Measurements from ENCODE around the gene AUTS2. TPM values are rescaled to one million over a fixed set of nuclear protein-coding genes. Genes with fewer than 3 reads are reported as not detected.

The AUTS2 gene
- total and polyA plus RNA-seq, 2 of the 8 experiments (the other 6 are each of a cell fraction or from before 2014, with no cell fraction given) = 25.9 to 101 TPM

DNA sequence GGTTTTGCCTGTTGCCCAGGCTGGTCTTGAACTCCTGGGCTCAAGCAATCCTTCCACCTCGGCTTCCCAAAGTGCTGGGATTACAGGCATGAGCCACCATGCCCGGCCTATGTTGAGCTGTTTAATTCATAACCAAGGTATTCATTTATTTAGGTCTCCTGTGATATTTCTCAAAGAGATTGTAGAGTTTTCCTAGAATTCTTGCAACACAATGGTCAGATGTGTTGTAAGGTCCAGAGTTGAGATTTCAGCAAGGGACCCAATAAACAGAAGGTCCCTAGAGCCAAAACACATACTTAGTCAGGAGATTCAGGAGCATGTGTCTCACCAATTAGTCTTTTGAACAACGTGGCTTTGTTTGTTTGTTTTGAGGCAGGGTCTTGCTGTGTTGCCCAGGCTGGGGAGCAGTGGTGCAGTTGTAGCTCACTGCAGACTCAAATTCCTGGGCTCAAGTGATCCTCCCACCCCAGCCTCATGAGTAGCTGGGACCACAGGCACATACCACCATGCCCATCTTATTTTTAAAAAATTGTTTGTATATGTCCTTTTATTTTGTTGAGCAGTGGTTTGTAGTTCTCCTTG, 1212.4 kb downstream of the AUTS2 start:
- Histone ChIP-seq H3K27ac (ENCODE audit: low read depth, low read length) (no peak overlapping the region), H3K79me2 (ENCODE audit: control insufficient read depth in 1 of 2, insufficient read depth in 2 of 2, low read length in 2 of 2) (no peaks in the 10 kb centered on the region), H2BK12ac (ENCODE audit: low read depth, low read length) (no peak overlapping the region), H3K18ac (ENCODE audit: extremely low read depth, low read length) (no peak overlapping the region), H2BK5ac (ENCODE audit: low read depth, low read length) (no peak overlapping the region), H3K36me3 (ENCODE audit: control insufficient read depth in 2 of 4, insufficient read depth in 4 of 4, low read length in 3 of 4) (no peaks in the 10 kb centered on the region), H3K14ac (ENCODE audit: insufficient read length) (no peak overlapping the region), H3K4ac (replicated peaks; ENCODE audit: insufficient read length, low read depth, low read length) (no peak overlapping the region), H2AFZ (ENCODE audit: low read length) (no peak overlapping the region), H2BK120ac (replicated peaks; ENCODE audit: low read depth, low read length) (no peak overlapping the region), H3K23me2 (ENCODE audit: low read depth, low read length) (no peaks in the 10 kb centered on the region), H4K91ac (replicated peaks; ENCODE audit: insufficient read length, low read length) (no peak overlapping the region), H2AK5ac (ENCODE audit: low read depth, low read length) (no peak overlapping the region), H2BK20ac (ENCODE audit: low read length) (no peak overlapping the region), H3K4me3 (ENCODE audit: extremely low read depth in 1 of 4, insufficient read depth in 2 of 4, low read depth in 3 of 4, low read length in 4 of 4) (no peak overlapping the region), H4K20me1 (replicated peaks in 1 of 2; ENCODE audit: control insufficient read depth in 1 of 2, insufficient read depth in 2 of 2, low read length in 2 of 2) (no peaks in the 10 kb centered on the region), H3K23ac (ENCODE audit: insufficient read length) (no peak overlapping the region), H3K9me3 (ENCODE audit: insufficient read depth in 2 of 2, low read depth in 1 of 2, low read length in 1 of 2) (no peaks in the 10 kb centered on the region), H3K4me1 (replicated peaks in 1 of 4; ENCODE audit: control insufficient read depth in 3 of 4, insufficient read depth in 4 of 4, low read length in 3 of 4) (no peaks in the 10 kb centered on the region), H2BK15ac (ENCODE audit: low read length) (no peak overlapping the region), H3K4me2 (ENCODE audit: insufficient read depth in 1 of 2, low read depth in 2 of 2, low read length in 2 of 2) (no peak overlapping the region), H3K27me3 (replicated peaks in 1 of 4; ENCODE audit: control insufficient read depth in 3 of 4, extremely low read depth in 1 of 4, insufficient read depth in 3 of 4, low read length in 3 of 4) (no peaks in the 10 kb centered on the region), H3K79me1 (ENCODE audit: low read depth, low read length) (no peaks in the 10 kb centered on the region; the same call in 1 of the 2 replicates), H4K8ac (ENCODE audit: extremely low read depth, insufficient read depth, low read length) (no peak overlapping the region), H4K5ac (ENCODE audit: insufficient read length, low read depth, low read length) (no peak overlapping the region), H3K9ac (replicated peaks in 1 of 4; ENCODE audit: extremely low read depth in 1 of 4, low read depth in 3 of 4, low read length in 3 of 4) (no peak overlapping the region), H3K56ac (replicated peaks; ENCODE audit: insufficient read length, low read depth, low read length) (no peak overlapping the region)
- no peak for FAIRE-seq
- CTCF ChIA-PET (ENCODE audit: partially characterized antibody) = interaction anchor here (0.6 to 2.0 kb wide), 2 partner anchors 726 to 925 kb away, joined by 4 to 8 read pairs; no protein-coding TSS in a partner anchor
- POLR2A ChIA-PET (ENCODE audit: partially characterized antibody) = no interaction called here
- TF ChIP-seq SUZ12 (IDR thresholded peaks at IDR 0.05; ENCODE audit: low read length) (no peak), NRF1 (IDR thresholded peaks at IDR 0.05; ENCODE audit: low read depth, low read length) (no peak), PHF8 (conservative IDR thresholded peaks at IDR 0.05; ENCODE audit: low read depth, low read length) (no peak), TBP (IDR thresholded peaks at IDR 0.05; ENCODE audit: low read depth, low read length) (no peak)
- TF ChIP-seq, protein P1, sequence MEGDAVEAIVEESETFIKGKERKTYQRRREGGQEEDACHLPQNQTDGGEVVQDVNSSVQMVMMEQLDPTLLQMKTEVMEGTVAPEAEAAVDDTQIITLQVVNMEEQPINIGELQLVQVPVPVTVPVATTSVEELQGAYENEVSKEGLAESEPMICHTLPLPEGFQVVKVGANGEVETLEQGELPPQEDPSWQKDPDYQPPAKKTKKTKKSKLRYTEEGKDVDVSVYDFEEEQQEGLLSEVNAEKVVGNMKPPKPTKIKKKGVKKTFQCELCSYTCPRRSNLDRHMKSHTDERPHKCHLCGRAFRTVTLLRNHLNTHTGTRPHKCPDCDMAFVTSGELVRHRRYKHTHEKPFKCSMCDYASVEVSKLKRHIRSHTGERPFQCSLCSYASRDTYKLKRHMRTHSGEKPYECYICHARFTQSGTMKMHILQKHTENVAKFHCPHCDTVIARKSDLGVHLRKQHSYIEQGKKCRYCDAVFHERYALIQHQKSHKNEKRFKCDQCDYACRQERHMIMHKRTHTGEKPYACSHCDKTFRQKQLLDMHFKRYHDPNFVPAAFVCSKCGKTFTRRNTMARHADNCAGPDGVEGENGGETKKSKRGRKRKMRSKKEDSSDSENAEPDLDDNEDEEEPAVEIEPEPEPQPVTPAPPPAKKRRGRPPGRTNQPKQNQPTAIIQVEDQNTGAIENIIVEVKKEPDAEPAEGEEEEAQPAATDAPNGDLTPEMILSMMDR (IDR thresholded peaks at IDR 0.05; ENCODE audit: control extremely low read depth in 1 of 3, insufficient read depth in 1 of 3, low read depth in 1 of 3, low read length in 3 of 3) = no peak
- WGBS, 2 experiments (ENCODE audit: extremely low coverage in 1 of 2, insufficient coverage in 1 of 2, insufficient read length in 1 of 2, insufficient replicate concordance in 2 of 2, low coverage in 1 of 2, low lambda C conversion rate in 2 of 2, missing lambda C conversion rate in 1 of 2) = 86% methylated on average over 3 of the region's 3 CpGs; no CpG with 5 or more reads in 1 of the 2 experiments
- no peak for DNase-seq (ENCODE audit: low read depth in 1 of 2, low spot score in 2 of 2)
